Smooth muscle cell (in vitro differentiated cells): ENCODE measurements around the gene TTC28. TPM values are rescaled to one million over a fixed set of nuclear protein-coding genes. Genes with fewer than 3 reads are reported as not detected.

Experiments used
- DNase-seq: peaks from one replicate; lab custom pipeline; 2025; ENCODE audit not compliant: unreplicated experiment; lab: John Stamatoyannopoulos, UW
- H2AFZ ChIP-seq: fragments of 200-600 bp; sonication (generic); 2 replicates; pipeline ENCODE4 v1.6.0; 2016; ENCODE audit warnings: antibody characterized with exemption, low read depth, mild to moderate bottlenecking
- H3F3A ChIP-seq: fragments of 200-600 bp; sonication (generic); 2 replicates; pipeline ENCODE4 v1.6.0; 2017; ENCODE audit warnings: antibody characterized with exemption, low read depth
- H3K27ac ChIP-seq: fragments of 200-600 bp; sonication (generic); 2 replicates; pipeline ENCODE4 v1.5.1; 2016; ENCODE audit warnings: low read depth, mild to moderate bottlenecking
- H3K27me3 ChIP-seq: fragments of 200-600 bp; sonication (generic); 2 replicates; pipeline ENCODE4 v1.6.1; 2016; ENCODE audit warnings: low read depth, mild to moderate bottlenecking
- H3K36me3 ChIP-seq: fragments of 200-600 bp; sonication (generic); 2 replicates; pipeline ENCODE4 v1.5.1; 2016; ENCODE audit warnings: low read depth
- H3K4me1 ChIP-seq: fragments of 200-600 bp; sonication (generic); 2 replicates; pipeline ENCODE4 v1.5.1; 2016; ENCODE audit warnings: low read depth
- H3K4me2 ChIP-seq: fragments of 200-600 bp; sonication (generic); 2 replicates; pipeline ENCODE4 v1.6.0; 2016; ENCODE audit warnings: mild to moderate bottlenecking
- H3K4me3 ChIP-seq: fragments of 200-600 bp; sonication (generic); 2 replicates; pipeline ENCODE4 v1.5.1; 2016; ENCODE audit warnings: mild to moderate bottlenecking
- H3K79me2 ChIP-seq: fragments of 200-600 bp; sonication (generic); 2 replicates; pipeline ENCODE4 v1.6.0; 2016; ENCODE audit warnings: low read depth, mild to moderate bottlenecking
- H3K9ac ChIP-seq: fragments of 200-600 bp; sonication (generic); 2 replicates; pipeline ENCODE4 v1.6.0; 2016; ENCODE audit warnings: low read depth
- H3K9me3 ChIP-seq: fragments of 200-600 bp; sonication (generic); replicated peaks from 2 replicates; pipeline ENCODE4 v1.5.1; 2016; ENCODE audit warnings: low read depth
- H4K20me1 ChIP-seq: fragments of 200-600 bp; sonication (generic); 2 replicates; pipeline ENCODE4 v1.6.0; 2016; ENCODE audit warnings: low read depth
- CTCF ChIP-seq: fragments of 200-600 bp; sonication (generic); IDR thresholded peaks from 2 replicates; pipeline ENCODE4 v1.5.1; 2017; ENCODE audit warnings: borderline replicate concordance, mild to moderate bottlenecking, antibody characterized with exemption; ENCODE audit not compliant: insufficient read depth, poor library complexity, severe bottlenecking
- WGBS: methylation state at CpG from one replicate; pipeline ENCODE4 v1.1.7; 2016; ENCODE audit warnings: low lambda C conversion rate; 5-methylcytosine and 5-hydroxymethylcytosine counted together
- polyA plus RNA-seq: library from polyadenylated mRNA; unstranded; fragments of >200 nt; fragmentation: Nextera tagmentation; extraction: Ambion mirVana; gene quantifications from 2 replicates; pipeline ENCODE4 v1.2.1, GENCODE V29; 2016
- total RNA-seq: library from RNA; depleted of rRNA; stranded (reverse); fragments of >200 nt; gene quantifications from 2 replicates; pipeline ENCODE4 v1.2.3, GENCODE V29; 2014

Gene TTC28
- total and polyA plus RNA-seq, 2 experiments from 2014 or later = 6.3 to 17.9 TPM

GRCh38 chr22:28435140-28435768 is 244.4 kb downstream of the TTC28 start:
- Histone ChIP-seq H2AFZ (no peak overlapping the region), H3K27me3 (no peaks in the 10 kb centered on the region), H3K9me3 (no peaks in the 10 kb centered on the region), H3K4me3 (no peak overlapping the region), H3K79me2 (peaks cover 16% of the 10 kb centered on the region), H4K20me1 (peaks cover 16% of the 10 kb centered on the region), H3K9ac (no peak overlapping the region), H3K4me1 (peaks cover 4% of the 10 kb centered on the region), H3F3A (no peaks in the 10 kb centered on the region), H3K27ac (no peak overlapping the region), H3K36me3 (no peaks in the 10 kb centered on the region), H3K4me2 (no peak overlapping the region)
- no peak for TF ChIP-seq CTCF
- WGBS = 90% methylated on average over 2 of the region's 2 CpGs
- no peak for DNase-seq

- H3K27me3 ChIP-seq = no peaks in the 10 kb centered on the region
- peaks cover 17% of the 10 kb centered on the region for H3K79me2 ChIP-seq
- no peaks in the 10 kb centered on the region for H3K4me1 ChIP-seq
- no peak overlapping the region for H2AFZ ChIP-seq
- H3K4me2 ChIP-seq = no peak overlapping the region
- H3F3A ChIP-seq = no peaks in the 10 kb centered on the region
- 85% methylated on average over 2 of the region's 2 CpGs for WGBS
- no peak for TF ChIP-seq CTCF
- no peak overlapping the region for H3K27ac ChIP-seq
- H3K36me3 ChIP-seq = no peaks in the 10 kb centered on the region
- H4K20me1 ChIP-seq = no peaks in the 10 kb centered on the region
- no peak overlapping the region for H3K9ac ChIP-seq
- no peak overlapping the region for H3K4me3 ChIP-seq
- DNase-seq = no peak
- no peaks in the 10 kb centered on the region for H3K9me3 ChIP-seq
These were observed 249.1 kb downstream of the TTC28 start for GRCh38 chr22:28430466-28431025.

- DNase-seq = no peak
- no peaks in the 10 kb centered on the region for H4K20me1 ChIP-seq
- H3F3A ChIP-seq = no peaks in the 10 kb centered on the region
- H3K4me2 ChIP-seq = no peak overlapping the region
- H3K27ac ChIP-seq = no peak overlapping the region
- H3K4me1 ChIP-seq = peaks cover under 1% of the 10 kb centered on the region
- H3K27me3 ChIP-seq = no peaks in the 10 kb centered on the region
- H3K4me3 ChIP-seq = no peak overlapping the region
- no peak overlapping the region for H2AFZ ChIP-seq
- H3K9me3 ChIP-seq = no peaks in the 10 kb centered on the region
- H3K9ac ChIP-seq = no peak overlapping the region
- TF ChIP-seq CTCF = no peak
- no peaks in the 10 kb centered on the region for H3K36me3 ChIP-seq
- H3K79me2 ChIP-seq = peaks cover 17% of the 10 kb centered on the region
These were observed 249.9 kb downstream of the TTC28 start for GRCh38 chr22:28429711-28430110.

- H3F3A ChIP-seq = no peaks in the 10 kb centered on the region
- no peaks in the 10 kb centered on the region for H3K9me3 ChIP-seq
- H4K20me1 ChIP-seq = no peaks in the 10 kb centered on the region
- no peaks in the 10 kb centered on the region for H3K27me3 ChIP-seq
- WGBS = 100% methylated on average over 1 of the region's 1 CpG
- no peak overlapping the region for H3K4me2 ChIP-seq
- no peak overlapping the region for H3K27ac ChIP-seq
- TF ChIP-seq CTCF = no peak
- H3K4me3 ChIP-seq = no peak overlapping the region
- H3K36me3 ChIP-seq = no peaks in the 10 kb centered on the region
- peaks cover 4% of the 10 kb centered on the region for H3K4me1 ChIP-seq
- peaks cover 17% of the 10 kb centered on the region for H3K79me2 ChIP-seq
- no peak for DNase-seq
- H2AFZ ChIP-seq = no peak overlapping the region
- H3K9ac ChIP-seq = no peak overlapping the region
These were observed 251.4 kb downstream of the TTC28 start for GRCh38 chr22:28428271-28428670.
